Gastrocnemius medialis (tissue), 4 donors: ENCODE data around the gene VAV2.

Source experiments
- POLR2A ChIP-seq, 2 donors: fragments of 450-650 bp; IDR thresholded peaks; one replicate each; pipeline ENCODE4 v1.6.1; 2017; ENCODE audit warnings: antibody characterized with exemption in 2 of 2, mild to moderate bottlenecking in 2 of 2, moderate library complexity in 2 of 2
- TF ChIP-seq, protein P1 (sequence below), 5 experiments: fragments of 450-650 bp in 3 of 5; fragments of 200-600 bp in 2 of 5; sonication (generic) in 2 of 5; IDR thresholded peaks in 4 of 5; conservative IDR thresholded peaks in 1 of 5; 1 replicate in 4 of 5; 2 replicates in 1 of 5; pipeline ENCODE4 v1.5.1; 2016 to 2019; ENCODE audit warnings: antibody characterized with exemption in 5 of 5, mild to moderate bottlenecking in 3 of 5, moderate library complexity in 3 of 5

DNA sequence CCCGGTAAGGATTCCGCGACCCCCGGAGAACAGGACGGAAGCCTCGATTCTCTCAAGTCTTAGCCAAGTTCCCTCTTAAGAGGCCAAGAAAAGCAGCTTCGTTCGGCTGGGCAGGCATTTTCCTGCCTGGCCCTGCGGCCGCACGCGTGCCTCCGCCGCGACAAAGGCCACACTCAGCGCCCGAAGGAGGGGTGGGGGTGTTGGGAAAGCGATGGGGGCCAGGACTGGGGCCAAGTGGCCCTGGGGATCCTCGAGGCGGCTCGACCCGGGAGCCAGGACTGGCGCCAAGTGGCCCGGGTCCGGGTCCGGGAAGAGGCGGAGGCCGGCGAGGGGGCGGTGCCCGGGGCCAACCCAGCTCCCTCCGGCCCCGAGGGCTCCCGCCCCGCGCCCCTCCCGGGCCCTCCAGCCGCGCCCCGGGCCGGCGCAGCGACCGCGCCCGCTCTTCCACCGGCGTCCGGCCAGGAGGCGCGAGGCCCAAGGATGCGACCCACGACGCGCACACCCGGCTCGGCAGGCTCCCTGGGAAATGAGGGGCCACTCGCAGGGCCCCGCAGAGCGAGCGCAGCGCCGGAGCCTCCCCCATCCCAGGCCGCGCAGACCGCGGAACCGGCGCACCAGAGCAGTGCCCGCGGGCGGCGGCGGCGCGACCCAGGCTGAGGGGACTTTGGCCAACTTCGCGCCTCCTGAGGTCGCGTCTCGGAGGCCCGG lies 756 bp downstream of the VAV2 start:
- TF ChIP-seq, protein P1, sequence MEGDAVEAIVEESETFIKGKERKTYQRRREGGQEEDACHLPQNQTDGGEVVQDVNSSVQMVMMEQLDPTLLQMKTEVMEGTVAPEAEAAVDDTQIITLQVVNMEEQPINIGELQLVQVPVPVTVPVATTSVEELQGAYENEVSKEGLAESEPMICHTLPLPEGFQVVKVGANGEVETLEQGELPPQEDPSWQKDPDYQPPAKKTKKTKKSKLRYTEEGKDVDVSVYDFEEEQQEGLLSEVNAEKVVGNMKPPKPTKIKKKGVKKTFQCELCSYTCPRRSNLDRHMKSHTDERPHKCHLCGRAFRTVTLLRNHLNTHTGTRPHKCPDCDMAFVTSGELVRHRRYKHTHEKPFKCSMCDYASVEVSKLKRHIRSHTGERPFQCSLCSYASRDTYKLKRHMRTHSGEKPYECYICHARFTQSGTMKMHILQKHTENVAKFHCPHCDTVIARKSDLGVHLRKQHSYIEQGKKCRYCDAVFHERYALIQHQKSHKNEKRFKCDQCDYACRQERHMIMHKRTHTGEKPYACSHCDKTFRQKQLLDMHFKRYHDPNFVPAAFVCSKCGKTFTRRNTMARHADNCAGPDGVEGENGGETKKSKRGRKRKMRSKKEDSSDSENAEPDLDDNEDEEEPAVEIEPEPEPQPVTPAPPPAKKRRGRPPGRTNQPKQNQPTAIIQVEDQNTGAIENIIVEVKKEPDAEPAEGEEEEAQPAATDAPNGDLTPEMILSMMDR (IDR thresholded peaks at IDR 0.05 in 4 of 5, conservative IDR thresholded peaks at IDR 0.05 in 1 of 5), result no peak
- no peak for TF ChIP-seq POLR2A (IDR thresholded peaks at IDR 0.05)
